ENCODE measurements around the gene SLC17A7.
"Not testable (repeated sequence)": the region's sequence is repeated elsewhere in the genome, so short reads cannot be mapped to it uniquely, and the experiment has no call there.

The SLC17A7 gene

DNA sequence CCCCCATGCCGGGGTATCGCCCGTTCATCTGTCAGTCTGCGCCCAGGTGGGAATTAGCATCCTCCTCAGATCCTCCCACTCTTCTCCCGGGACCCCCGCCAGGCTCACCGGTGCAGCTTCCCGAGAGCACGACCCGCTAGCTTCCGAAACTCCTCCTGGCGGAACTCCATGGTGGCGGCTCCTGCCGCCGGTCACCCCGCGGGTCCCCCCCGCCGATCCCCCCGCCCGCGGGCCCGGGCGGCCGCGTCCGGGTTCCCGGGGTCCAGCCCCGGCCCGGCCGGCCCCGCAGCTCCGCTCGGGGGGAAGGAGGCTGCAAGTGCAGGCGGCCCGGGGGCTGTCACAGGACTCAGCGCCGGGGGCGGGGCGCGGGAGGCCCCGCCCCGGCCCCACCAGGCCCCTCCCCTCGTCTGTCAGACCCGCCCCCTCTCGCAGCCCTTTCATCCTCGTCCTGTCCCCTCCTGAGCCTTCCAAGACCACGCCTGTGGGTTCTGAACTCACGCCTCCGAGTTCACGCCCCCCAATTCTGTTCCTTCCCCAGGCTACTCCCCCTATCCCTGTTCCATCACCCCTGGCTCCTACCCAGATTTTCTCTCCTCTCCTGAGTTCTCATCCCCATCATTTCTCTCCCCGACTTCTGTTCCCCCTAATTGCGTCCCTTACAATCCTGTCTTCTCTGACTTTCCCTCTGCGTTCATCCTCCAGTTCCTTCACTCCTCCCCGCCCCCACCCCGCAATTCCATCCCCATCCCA lies at the start of gene SLC17A7:
Gene SLC17A7, minus strand, starts transcription at position 318 of the 750 bp plus-strand sequence. Its CDS starts 148 bp downstream, at position 170.
- DNase-seq = peak; percentile 64 to 76

DNA sequence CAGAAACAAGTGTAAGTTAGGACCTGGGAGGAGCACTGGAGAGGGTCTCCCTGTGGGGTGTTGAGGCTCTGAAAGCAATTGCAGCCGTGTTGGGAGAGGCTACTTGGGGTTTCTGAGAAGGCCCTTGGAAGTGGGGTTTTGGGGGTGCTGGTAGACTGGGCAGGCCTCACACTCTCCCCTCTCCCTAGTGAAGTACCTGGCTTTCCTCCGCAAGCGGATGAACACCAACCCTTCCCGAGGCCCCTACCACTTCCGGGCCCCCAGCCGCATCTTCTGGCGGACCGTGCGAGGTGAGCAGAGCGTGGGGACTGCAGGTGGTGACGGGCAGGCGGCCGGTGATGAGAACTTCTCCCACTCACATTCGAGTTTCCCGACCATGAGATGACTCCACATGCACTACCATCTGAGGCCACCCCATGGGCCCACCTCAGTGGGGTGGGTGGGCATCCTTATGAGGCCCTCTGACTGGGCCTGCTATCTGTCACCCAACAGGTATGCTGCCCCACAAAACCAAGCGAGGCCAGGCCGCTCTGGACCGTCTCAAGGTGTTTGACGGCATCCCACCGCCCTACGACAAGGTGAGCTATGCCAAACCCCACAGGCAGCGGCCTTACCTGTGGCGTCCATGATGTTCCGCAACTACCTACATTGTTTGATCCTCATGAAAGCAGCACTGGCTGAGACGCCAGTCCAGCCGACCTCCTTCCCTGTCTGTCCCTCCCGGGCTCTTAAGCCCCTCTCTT lies 49.1 kb upstream of the SLC17A7 start:
- peak in 1 of 2 experiments; percentile 47 for DNase-seq

DNA sequence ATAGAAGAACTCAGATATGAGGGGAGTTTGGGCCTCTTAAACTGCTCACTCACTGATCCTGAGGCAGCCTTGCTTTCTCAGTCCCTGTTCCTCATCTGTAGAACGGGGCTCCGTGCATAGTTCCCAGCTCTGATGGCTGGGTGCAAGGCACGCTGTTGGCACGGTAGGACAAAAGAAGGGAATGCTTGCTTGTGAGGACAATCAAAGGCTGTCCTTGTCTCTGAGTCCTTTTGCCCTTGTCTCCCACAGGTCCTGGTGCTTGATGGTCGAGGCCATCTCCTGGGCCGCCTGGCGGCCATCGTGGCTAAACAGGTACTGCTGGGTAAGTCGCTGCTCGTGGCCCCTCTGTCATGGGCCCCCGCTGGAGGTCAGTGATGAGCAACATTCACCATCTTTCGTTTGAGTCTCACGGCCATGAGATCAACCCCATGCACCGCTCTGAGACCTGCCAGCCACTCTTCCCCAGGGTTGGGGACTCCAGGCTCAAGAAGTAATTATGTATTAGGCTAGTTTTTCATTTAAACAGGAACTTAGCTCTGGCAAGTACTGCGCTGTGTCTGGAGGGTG lies 48.4 kb upstream of the SLC17A7 start:
- DNase-seq = peak; percentile 61 to 70

DNA sequence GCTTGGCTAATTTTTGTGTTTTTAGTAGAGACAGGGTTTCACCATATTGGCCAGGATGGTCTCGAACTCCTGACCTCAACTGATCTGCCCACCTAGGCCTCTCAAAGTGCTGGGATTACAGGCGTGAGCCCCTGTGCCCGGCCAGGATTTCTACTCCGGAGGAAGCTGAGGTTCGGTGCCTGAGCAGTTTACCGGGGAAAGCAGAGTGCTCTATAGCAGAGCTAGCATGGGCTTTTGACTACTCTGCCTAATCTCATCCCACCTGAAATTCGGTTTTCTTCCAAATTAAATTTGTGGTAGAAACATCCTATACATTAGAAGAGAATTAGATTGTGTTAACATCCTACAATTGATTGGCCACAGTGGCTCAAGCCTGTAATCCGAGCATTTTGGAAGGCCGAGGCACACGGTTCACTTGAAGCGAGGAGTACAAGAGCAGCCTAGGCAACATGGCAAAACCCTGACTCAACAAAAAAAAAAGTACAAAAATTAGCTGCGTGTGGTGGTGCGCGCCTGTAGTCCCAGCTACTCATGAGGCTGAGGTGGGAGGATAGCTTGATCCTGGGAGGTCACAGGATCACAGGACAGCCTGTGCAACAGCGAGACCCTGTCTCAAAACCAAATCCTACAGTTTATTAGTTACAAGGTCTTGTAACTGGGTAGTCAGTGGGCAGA lies 47.7 kb upstream of the SLC17A7 start:
- DNase-seq = peak; percentile 48 to 54

DNA sequence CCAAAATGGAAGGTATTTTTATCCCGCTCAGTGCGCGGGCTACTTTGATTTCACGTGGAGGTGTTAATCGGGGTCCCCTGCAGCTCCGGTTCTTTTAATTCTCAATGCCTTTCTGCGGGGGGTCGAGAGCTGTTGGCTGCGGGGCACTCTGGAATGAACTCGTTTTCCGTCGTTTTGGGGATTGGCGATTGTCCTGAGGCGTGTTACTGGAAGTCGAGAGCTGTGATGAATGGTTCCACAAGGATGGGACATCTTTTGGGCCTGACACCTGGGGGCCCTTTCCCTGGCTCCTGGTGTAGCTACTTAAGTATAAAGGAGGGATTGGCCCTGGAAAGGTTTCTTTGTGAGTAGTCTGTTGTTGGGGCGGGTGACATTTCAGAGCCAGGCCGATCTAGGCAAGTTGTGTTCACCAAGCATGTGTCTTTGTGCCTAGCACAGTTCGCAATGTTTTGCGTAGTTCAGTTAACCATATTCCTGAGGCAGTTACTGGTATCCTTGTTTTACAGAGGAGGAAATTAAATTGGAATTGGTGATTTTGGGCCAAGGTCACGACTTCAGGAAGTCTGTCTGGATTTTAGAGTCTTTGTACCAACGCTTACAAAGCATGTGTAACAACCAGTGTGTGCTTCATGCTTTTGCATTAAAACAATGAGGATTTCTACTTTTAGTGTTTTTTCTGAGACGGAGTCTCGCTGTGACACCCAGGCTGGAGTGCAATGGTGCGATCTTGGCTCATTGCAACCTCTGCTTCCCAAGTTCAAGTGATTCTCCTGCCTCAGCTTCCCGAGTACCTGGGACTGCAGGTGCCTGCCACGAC lies 46.9 kb upstream of the SLC17A7 start:
- peak; percentile 62 for DNase-seq

DNA sequence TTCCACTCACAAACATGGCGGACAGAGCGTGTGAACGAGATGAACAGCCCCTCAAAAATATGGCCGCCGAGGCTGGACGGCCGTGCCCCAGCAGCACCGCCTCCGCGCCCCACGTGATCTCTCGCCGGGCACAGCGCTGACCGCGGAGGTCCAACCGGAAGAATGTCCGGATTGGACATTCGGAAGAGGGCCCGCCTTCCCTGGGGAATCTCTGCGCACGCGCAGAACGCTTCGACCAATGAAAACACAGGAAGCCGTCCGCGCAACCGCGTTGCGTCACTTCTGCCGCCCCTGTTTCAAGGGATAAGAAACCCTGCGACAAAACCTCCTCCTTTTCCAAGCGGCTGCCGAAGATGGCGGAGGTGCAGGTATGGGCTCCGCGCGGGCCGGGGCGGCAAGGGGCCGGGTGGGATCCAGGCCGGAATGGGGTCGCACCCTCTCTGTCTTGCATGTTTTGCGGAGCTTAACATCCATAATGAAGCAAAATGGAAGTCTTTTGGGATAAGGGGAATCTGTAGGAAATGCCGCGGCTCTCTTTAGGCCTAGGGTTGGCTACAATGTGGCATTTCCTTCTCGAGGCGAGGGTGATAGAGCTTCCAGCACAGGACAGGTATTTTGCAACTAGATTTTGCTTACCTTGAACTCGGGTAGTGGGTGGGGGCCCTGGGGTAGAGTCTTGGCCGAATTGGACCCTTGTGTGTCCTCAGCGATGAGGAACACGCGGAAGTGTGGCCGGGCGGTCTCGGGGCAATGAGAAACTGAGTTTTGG lies 46.1 kb upstream of the SLC17A7 start, which contains the start of gene RPL13A:
Gene RPL13A, plus strand, starts transcription at position 332 of the 769 bp plus-strand sequence. Its CDS starts 22 bp downstream, at position 354.
- peak; percentile 99 to 100 for DNase-seq

DNA sequence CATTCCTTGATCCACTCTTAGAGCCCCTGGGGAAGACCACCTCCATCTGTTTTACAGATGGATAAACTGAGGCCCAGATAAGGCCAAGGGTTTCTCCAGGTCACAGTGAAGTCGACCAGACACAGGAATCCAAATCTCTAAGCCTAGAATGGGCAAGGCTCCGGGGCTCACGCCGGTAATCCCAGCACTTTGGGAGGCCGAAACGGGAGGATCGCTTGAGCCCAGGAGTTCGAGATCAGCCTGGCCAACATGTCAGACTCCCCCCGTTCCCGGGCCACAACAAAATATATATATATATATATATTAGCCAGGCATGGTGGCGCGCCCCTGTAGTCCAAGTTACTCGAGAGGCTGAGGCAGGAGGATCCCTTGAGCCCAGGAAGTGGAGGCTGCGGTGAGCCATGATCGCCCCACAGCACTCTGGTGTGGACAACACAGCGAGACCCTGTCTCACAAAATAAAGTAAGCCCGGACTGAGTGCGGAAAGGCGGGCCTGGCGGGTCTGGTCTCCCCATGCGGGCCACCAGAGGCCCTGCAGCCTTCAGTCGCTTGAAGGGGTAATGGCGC lies 45.5 kb upstream of the SLC17A7 start:
- DNase-seq = peak in 1 of 2 experiments; percentile 31

DNA sequence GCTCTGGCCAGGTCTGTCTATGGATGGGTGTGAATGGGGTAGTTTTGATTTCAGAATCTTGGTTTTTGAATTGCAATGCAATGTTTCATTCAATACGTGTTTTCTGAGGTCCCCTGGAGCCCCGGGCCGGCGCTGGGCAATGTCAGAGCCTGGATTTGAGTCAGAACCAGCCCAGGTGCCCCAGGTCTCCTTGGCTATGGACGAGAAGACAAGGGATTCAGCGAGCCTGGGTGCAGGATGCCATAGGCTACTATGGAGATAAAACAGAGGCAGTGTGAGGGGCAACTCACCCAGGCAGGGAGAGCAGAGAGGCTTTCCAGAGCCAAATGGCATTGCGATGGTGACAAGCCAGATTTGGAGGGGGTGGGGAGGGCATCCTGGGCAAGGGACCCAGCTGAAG lies 44.9 kb upstream of the SLC17A7 start:
- DNase-seq = no peak

DNA sequence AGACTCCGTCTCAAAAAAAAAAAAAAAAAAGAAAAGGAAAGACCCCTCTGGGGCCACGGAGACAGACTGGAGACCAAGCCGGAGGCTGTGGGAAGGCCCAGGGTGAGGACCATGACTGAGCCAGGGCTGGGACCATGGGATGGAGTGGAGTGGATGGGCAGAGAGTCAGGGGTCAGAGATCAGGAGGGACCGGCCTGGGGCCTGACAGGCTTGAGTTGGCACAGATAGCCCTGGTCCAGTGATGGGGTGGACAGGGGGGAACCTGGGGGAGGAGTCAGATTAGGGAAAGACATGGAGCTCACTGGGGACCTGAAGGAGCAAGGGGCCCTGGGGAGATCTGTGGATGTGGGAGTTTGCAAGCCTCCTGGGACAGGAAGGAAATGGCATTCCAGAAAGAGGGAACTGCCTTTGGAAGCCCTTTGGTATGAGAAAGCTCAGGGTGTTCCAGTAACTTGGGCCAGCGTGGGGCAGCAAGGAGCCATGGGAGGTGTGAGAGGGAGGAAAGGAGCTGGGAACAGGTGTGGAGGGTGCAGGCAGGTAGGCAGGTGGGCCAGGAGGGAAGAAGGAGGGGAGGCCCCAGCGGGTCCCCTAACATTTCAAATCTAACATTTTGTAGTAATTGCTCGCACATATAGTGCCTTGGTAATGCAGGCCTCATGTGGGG lies 39.8 kb upstream of the SLC17A7 start:
- no peak for DNase-seq

DNA sequence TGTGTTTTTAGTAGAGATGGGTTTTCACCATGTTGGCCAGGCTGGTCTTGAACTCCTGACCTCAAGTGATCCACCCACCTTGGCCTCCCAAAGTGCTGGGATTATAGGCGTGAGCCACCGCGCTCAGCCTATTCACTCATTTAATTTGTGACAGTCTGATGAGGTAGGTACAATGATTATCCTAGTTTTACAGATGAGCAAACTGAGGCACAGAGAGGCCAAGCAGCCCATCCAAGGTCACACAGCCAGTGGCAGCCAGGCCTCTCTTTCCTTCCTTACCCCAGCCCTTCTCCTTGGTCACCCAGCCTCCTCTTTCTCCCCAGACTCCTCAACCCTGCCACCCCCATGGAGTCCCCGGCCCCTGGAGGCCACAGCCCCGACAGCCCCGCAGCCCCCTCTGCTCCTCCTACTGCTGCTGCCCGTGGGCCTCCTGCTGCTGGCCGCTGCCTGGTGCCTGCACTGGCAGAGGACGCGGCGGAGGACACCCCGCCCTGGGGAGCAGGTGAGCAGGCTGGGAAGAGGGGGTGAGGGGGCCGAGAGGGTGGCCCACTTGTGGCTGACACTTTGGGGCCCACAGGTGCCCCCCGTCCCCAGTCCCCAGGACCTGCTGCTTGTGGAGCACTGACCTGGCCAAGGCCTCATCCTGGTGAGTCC lies 38.8 kb upstream of the SLC17A7 start:
- DNase-seq = no peak

DNA sequence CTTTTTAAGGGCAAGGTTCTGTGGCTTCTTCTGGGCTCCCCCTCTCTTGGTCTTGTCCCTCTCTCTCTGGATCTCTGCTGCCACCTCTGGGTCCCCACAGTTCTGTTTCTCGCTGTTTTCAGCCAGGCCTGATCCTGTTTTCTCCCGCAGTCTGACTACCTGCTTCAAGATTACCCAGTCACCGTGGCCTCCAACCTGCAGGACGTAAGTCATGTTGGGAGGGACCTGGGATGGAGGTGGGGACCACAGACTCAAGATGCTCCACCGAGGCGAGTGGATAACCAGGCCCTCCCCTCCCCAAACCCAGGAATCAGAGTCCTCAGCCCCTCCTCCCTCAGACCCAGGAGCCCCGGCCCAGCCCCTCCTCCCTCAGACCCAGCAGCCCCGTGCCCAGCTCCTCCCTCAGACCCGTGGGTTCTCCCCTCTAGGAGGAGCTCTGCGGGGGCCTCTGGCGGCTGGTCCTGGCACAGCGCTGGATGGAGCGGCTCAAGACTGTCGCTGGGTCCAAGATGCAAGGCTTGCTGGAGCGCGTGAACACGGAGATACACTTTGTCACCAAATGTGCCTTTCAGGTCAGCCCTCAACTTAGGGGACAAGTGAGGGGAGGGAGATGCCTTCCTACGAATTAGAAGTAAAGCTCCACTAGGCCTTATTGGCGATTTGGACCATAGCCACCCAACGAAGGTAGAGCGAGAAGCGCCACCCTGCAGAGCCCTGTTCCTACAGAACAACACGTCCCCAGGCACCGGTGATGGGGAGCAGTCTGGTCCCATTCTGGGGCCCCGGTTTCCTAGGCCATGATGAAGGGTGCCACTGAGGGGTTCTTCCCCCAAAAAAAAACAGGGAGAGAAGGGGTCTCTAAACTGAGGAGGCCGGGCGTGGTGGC lies 34.9 kb upstream of the SLC17A7 start:
- peak; percentile 88 to 90 for DNase-seq

DNA sequence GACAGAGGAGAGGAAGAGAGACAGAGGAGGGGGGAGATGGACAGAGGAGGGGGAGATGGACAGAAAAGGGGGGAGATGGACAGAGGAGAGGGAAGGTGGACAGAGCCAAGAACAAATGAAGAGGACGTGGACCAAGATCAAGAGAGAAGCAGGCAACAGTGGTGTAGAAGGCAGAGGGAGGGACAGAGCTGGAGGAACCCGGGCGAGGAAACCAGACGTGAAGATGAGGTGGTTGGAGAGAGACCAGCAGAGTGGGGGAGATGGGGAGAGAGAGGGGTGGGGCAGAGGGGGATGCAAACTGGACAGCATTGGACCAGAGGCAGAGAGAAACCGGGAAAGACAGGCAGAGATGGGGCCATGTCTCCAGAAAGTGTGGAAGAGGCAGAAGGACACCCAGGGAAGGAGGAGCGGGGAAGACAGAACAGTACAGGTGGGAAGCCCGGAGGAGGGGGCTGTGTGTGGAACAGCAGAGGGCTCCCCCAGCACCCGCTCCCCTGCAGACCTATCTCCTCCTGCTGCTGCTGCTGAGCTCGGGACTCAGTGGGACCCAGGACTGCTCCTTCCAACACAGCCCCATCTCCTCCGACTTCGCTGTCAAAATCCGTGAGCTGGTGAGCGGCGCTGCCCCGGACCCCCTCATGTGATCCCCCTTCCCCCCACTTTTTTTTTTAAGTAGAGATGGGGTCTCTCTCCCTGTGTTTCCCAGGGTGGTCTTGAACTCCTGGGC lies 34.0 kb upstream of the SLC17A7 start:
- DNase-seq = peak in 1 of 2 experiments; percentile 52

DNA sequence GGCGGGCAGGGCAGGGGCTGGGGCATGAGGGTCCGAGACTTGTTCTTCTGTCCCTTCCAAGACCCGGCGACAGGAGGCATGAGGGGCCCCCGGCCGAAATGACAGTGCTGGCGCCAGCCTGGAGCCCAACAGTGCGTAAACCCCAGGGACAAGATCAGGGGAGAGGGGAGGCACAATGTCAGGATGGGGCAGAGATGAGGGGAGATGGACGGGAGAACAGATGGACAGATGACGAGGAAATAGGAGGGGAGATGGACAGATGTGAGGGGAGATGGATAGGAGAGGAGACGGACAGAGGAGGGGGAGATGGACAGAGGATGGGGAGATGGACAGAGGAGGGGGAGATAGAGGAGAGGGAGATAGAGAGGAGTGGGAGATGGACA lies 33.2 kb upstream of the SLC17A7 start:
- DNase-seq = no peak

DNA sequence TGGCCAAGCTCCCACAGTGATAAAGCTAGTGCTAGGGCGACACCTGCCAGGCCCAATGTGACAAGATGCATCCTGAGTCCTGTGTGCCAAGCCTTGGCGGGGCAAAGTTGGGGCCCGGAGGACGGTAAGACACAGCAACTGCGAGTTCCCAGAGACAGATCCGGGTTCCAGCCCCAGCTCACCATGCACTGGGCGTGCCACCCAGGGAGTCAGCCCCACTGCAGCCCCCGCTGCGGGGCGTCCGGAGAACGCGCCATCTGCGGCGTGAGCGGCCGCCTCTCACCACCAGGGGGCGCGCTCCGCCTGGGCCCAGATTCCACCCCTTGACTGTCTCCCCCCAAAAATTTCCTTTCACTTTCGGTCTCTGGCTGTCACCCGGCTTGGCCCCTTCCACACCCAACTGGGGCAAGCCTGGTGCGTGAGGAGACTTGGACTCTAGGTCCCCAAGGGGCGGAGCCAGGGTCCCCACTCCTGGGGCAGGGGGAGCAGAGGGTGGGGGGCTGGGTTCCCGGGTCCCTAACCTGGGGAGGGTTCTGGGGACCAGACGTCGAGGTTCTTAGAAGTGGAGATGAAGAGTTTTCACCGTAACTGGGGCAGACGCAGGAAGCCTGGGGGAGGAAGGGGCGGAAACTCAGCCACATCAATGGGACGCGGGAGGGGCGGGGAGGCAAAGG lies 32.7 kb upstream of the SLC17A7 start, which contains the start of gene FLT3LG:
Gene FLT3LG, plus strand, starts transcription at position 348 of the 674 bp plus-strand sequence. CDS start 425 bp downstream, outside the sequence.
- peak; percentile 94 to 95 for DNase-seq

DNA sequence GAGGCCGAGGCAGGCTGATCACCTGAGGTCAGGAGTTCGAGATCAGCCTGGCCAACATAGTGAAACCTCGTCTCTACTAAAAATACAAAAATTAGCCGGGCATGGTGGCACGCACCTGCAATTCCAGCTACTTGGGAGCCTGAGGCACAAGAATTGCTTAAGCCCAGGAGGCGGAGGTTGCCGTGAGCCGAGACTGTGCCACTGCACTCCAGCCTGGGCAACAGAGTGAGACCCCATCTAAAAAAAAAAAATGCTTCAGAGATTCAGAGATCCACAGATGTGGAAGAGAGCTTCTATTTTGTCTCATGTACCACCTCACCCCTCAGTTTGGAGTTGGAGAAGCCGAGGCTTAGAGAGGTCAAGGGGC lies 32.2 kb upstream of the SLC17A7 start:
- not testable (repeated sequence) for DNase-seq

DNA sequence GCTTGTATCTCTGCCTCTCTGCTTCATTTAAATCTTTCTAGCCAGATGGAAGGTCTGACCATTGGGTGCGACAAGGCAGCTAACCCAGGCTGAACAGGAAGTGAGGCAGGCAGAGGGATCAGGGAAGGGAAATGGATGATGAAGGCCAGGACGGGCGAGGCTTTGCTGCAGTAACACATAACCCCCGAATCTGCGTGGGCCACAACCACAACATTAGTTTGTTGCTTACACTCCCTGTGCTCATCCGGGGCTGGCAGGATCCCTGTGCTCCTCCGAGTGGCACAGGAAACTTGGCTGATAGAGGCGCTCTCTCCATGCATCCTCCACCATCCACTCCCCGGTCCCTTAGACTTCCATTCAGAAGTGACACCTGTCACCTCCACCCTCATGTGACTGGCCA lies 31.6 kb upstream of the SLC17A7 start:
- DNase-seq = no peak

DNA sequence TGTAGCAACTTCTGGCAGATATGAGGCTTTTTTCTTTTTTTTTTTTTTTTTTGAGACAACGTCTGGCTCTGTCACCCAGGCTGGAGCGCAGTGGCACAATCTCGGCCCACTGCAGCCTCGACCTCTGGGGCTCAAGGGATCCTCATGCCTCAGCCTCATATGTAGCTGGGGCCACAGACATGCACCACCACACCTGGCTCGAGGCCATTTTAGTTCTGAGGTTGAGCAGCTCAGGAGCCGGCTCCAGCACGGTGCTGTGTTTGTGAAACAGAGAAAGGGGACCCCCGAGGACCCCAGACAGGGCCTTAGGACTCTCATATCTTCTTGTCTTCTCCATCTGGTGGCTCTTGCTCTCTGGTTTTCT lies 29.3 kb upstream of the SLC17A7 start:
- DNase-seq = no peak
